GM23248 (cell line): ENCODE measurements around the gene DDX47.

ENCODE experiments used
- EZH2 ChIP-seq: fragments of 200-600 bp; sonication (generic); IDR thresholded peaks from 2 replicates; pipeline ENCODE4 v1.6.1; 2018; ENCODE audit warnings: antibody characterized with exemption, mild to moderate bottlenecking; ENCODE audit not compliant: insufficient read depth, poor library complexity, severe bottlenecking
- EZH2phosphoT487 ChIP-seq: fragments of 200-600 bp; sonication (generic); IDR thresholded peaks from 2 replicates; pipeline ENCODE4 v1.6.1; 2018; ENCODE audit warnings: antibody characterized with exemption, moderate library complexity, mild to moderate bottlenecking, low read depth; ENCODE audit not compliant: insufficient read depth

GRCh38 chr12:12779529-12779928 lies 33.6 kb upstream of the DDX47 start:
- TF ChIP-seq EZH2phosphoT487 (no peak), EZH2 (no peak)
